ENCODE data around the gene ATP6V1F.
A peak's percentile ranks its signal among the peaks of the same experiment; 100 is the strongest.

The ATP6V1F gene

GRCh38 chr7:128882134-128882533 lies 19.5 kb downstream of the ATP6V1F start:
- DNase-seq (ENCODE audit: low read depth), result no peak

- DNase-seq (ENCODE audit: low read depth), result peak; percentile 79
Measured at GRCh38 chr7:128883622-128884448, 21.2 kb downstream of the ATP6V1F start.

- no peak for DNase-seq (ENCODE audit: low read depth)
Measured at GRCh38 chr7:128884561-128885369, 22.1 kb downstream of the ATP6V1F start.

GRCh38 chr7:128885370-128886187 lies 22.9 kb downstream of the ATP6V1F start:
- no peak for DNase-seq (ENCODE audit: low read depth)

- no peak for DNase-seq (ENCODE audit: low read depth)
Measured at GRCh38 chr7:128886391-128887168, 23.9 kb downstream of the ATP6V1F start.

GRCh38 chr7:128887169-128888038 lies 24.7 kb downstream of the ATP6V1F start:
- no peak for DNase-seq (ENCODE audit: low read depth)

GRCh38 chr7:128888039-128888755 lies 25.5 kb downstream of the ATP6V1F start:
- no peak for DNase-seq (ENCODE audit: low read depth)

GRCh38 chr7:128888756-128889095 lies 26.1 kb downstream of the ATP6V1F start:
- no peak for DNase-seq (ENCODE audit: low read depth)

- DNase-seq (ENCODE audit: low read depth), result no peak
Measured at GRCh38 chr7:128889121-128889520, 26.5 kb downstream of the ATP6V1F start.

GRCh38 chr7:128890306-128891109 lies 27.9 kb downstream of the ATP6V1F start:
- no peak for DNase-seq (ENCODE audit: low read depth)

GRCh38 chr7:128891110-128891941 lies 28.7 kb downstream of the ATP6V1F start:
- no peak for DNase-seq (ENCODE audit: low read depth)

GRCh38 chr7:128891942-128892269 lies 29.2 kb downstream of the ATP6V1F start:
- DNase-seq (ENCODE audit: low read depth), result no peak

GRCh38 chr7:128892521-128893250 lies 30.0 kb downstream of the ATP6V1F start:
- no peak for DNase-seq (ENCODE audit: low read depth)

GRCh38 chr7:128893251-128894100 lies 30.8 kb downstream of the ATP6V1F start:
- no peak for DNase-seq (ENCODE audit: low read depth)

- DNase-seq (ENCODE audit: low read depth), result no peak
Measured at GRCh38 chr7:128894101-128894440, 31.4 kb downstream of the ATP6V1F start.

GRCh38 chr7:128895320-128895719 lies 32.7 kb downstream of the ATP6V1F start:
- DNase-seq (ENCODE audit: low read depth), result no peak

GRCh38 chr7:128899392-128899791 lies 36.7 kb downstream of the ATP6V1F start:
- DNase-seq (ENCODE audit: low read depth), result no peak

All from T follicular helper cell (primary cell).